Ascending aorta (tissue), 2 donors: ENCODE results near the gene HASPIN. TPM values are rescaled to one million over a fixed set of nuclear protein-coding genes. Genes with fewer than 3 reads are reported as not detected.

ENCODE experiments used
- DNase-seq, 2 donors: peaks; one replicate each; pipeline ENCODE4 v3.0.0-alpha.2; 2019; ENCODE audit warnings: low spot score in 2 of 2
- H3K27ac ChIP-seq, 2 donors: fragments of 200-600 bp; sonication (generic); one replicate each; pipeline ENCODE4 v1.5.1; 2016 to 2017; ENCODE audit warnings: mild to moderate bottlenecking in 1 of 2
- H3K27me3 ChIP-seq: fragments of 200-600 bp; sonication (generic); one replicate; pipeline ENCODE4 v1.5.1; 2017
- H3K36me3 ChIP-seq, 2 donors: fragments of 200-600 bp; sonication (generic); one replicate each; pipeline ENCODE4 v1.5.1; 2016
- H3K4me1 ChIP-seq, 2 donors: fragments of 200-600 bp; sonication (generic); one replicate each; pipeline ENCODE4 v1.5.1; 2016 to 2017; ENCODE audit warnings: mild to moderate bottlenecking in 1 of 2
- H3K4me3 ChIP-seq, 2 donors: fragments of 200-600 bp; sonication (generic); one replicate each; pipeline ENCODE4 v1.5.1; 2016 to 2017; ENCODE audit warnings: mild to moderate bottlenecking in 1 of 2
- H3K9me3 ChIP-seq, 2 donors: fragments of 200-600 bp; sonication (generic); one replicate each; pipeline ENCODE4 v1.5.1; 2016
- intact Hi-C: fragments of 100-400 bp; cut with DNase I; formaldehyde crosslinking; loops from one replicate; pipeline ENCODE4 v1.15.1; 2023
- total RNA-seq: library from RNA; depleted of rRNA; stranded (reverse); fragments of >200 nt; gene quantifications from one replicate; pipeline ENCODE4 v1.1.0, GENCODE V29; 2016
- TF ChIP-seq, protein P1 (sequence below), 3 experiments: fragments of 200-600 bp in 2 of 3; fragments of 450-650 bp in 1 of 3; sonication (generic) in 2 of 3; IDR thresholded peaks; one replicate each; pipeline ENCODE4 v1.5.1; 2016 to 2019; ENCODE audit warnings: antibody characterized with exemption in 3 of 3, mild to moderate bottlenecking in 1 of 3, moderate library complexity in 1 of 3

HASPIN gene
- total RNA-seq, 1 donor from 2014 or later, result 2.7 TPM

DNA sequence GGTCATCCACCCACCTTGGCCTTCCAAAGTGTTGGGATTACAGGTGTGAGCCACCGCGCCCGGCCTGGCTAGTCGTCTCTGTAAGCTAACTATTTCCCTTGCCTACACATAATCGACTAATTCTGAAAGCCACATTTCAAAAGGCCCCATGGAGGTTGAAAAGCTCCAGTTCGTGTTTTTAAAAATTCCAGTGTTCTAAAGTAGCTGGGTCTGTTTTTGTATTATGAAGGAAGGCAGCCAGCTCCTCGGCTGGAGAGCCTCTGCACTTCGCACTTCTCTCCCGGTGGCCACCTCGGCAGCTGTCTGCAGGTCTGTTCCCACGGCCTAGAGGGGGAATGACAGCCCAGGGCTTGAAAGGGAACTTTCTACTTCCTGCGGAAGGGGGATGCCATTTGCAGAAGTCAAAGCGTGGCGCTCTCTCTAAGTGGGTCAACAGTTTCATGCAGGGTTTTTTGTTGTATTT lies 16.9 kb downstream of the HASPIN start:
- Histone ChIP-seq H3K9me3 (no peaks in the 10 kb centered on the region), H3K4me1 (no peaks in the 10 kb centered on the region), H3K27ac (no peak overlapping the region), H3K36me3 (no peaks in the 10 kb centered on the region), H3K4me3 (no peak overlapping the region), H3K27me3 (no peaks in the 10 kb centered on the region)
- DNase-seq, result no peak
- intact Hi-C loops, result no loop called here
- TF ChIP-seq, protein P1, sequence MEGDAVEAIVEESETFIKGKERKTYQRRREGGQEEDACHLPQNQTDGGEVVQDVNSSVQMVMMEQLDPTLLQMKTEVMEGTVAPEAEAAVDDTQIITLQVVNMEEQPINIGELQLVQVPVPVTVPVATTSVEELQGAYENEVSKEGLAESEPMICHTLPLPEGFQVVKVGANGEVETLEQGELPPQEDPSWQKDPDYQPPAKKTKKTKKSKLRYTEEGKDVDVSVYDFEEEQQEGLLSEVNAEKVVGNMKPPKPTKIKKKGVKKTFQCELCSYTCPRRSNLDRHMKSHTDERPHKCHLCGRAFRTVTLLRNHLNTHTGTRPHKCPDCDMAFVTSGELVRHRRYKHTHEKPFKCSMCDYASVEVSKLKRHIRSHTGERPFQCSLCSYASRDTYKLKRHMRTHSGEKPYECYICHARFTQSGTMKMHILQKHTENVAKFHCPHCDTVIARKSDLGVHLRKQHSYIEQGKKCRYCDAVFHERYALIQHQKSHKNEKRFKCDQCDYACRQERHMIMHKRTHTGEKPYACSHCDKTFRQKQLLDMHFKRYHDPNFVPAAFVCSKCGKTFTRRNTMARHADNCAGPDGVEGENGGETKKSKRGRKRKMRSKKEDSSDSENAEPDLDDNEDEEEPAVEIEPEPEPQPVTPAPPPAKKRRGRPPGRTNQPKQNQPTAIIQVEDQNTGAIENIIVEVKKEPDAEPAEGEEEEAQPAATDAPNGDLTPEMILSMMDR (IDR thresholded peaks at IDR 0.05), result no peak

- H3K36me3 ChIP-seq, result no peaks in the 10 kb centered on the region
- H3K4me1 ChIP-seq, result no peaks in the 10 kb centered on the region
- H3K9me3 ChIP-seq, result no peaks in the 10 kb centered on the region
- DNase-seq, result no peak
- no peak overlapping the region for H3K4me3 ChIP-seq
- no peaks in the 10 kb centered on the region for H3K27me3 ChIP-seq
- no peak overlapping the region for H3K27ac ChIP-seq
- TF ChIP-seq, protein P1 (IDR thresholded peaks at IDR 0.05), result no peak
- intact Hi-C loops, result no loop called here
These were observed 20.3 kb downstream of the HASPIN start for GRCh38 chr17:3744014-3744413.

- Histone ChIP-seq H3K27ac (no peak overlapping the region), H3K36me3 (no peaks in the 10 kb centered on the region), H3K4me3 (no peak overlapping the region), H3K27me3 (no peaks in the 10 kb centered on the region), H3K9me3 (no peaks in the 10 kb centered on the region), H3K4me1 (no peaks in the 10 kb centered on the region)
- no peak for DNase-seq
- TF ChIP-seq, protein P1 (IDR thresholded peaks at IDR 0.05), result no peak
- intact Hi-C loops, result no loop called here
These were observed 21.4 kb downstream of the HASPIN start for GRCh38 chr17:3745071-3745470.

DNA sequence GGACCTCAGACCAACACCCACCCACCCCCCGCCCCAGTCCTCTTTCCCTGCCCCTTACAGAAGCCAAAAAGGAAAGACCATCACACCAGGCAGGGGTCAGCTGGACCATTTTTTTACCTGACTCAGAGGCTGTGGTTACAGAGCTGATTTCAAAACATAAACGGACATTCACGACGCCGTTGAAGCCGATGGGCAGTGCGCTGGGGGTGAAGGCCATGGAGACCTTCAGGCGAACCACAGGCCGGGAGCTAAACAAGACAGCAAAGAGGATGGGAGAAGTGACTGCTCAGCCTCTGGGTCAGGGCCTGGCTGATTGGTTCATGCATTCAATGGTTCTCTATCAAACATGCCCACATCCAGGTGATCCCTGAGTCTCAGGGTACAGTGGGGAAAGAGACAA lies 24.1 kb downstream of the HASPIN start:
- Histone ChIP-seq H3K4me1 (no peaks in the 10 kb centered on the region), H3K27me3 (no peaks in the 10 kb centered on the region), H3K9me3 (no peaks in the 10 kb centered on the region), H3K36me3 (no peaks in the 10 kb centered on the region), H3K4me3 (no peak overlapping the region), H3K27ac (no peak overlapping the region)
- no peak for DNase-seq
- intact Hi-C loops, result no loop called here
- TF ChIP-seq, protein P1 (IDR thresholded peaks at IDR 0.05), result no peak

- H3K27me3 ChIP-seq, result no peaks in the 10 kb centered on the region
- intact Hi-C loops, result no loop called here
These were observed 24.9 kb downstream of the HASPIN start for GRCh38 chr17:3748576-3748975.

More at GRCh38 chr17:3748576-3748975, 24.9 kb downstream of the HASPIN start:
- Histone ChIP-seq H3K4me1 (no peaks in the 10 kb centered on the region), H3K36me3 (no peaks in the 10 kb centered on the region), H3K4me3 (no peak overlapping the region), H3K9me3 (no peaks in the 10 kb centered on the region), H3K27ac (no peak overlapping the region)
- no peak for DNase-seq
- TF ChIP-seq, protein P1 (IDR thresholded peaks at IDR 0.05), result no peak
